H1 (cell line): Measurements from ENCODE around the gene LEKR1. TPM values are rescaled to one million over a fixed set of nuclear protein-coding genes. Genes with fewer than 3 reads are reported as not detected.

Experiments
- CTCF ChIA-PET: fragments of 300-600 bp; sonication (Branson Sonifier 250); formaldehyde crosslinking; loops from one replicate; lab custom pipeline; 2021; ENCODE audit not compliant: partially characterized antibody; lab: Charles Lee
- POLR2A ChIA-PET: fragments of 300-600 bp; sonication (Branson Sonifier 250); formaldehyde crosslinking; loops from one replicate; lab custom pipeline; 2021; ENCODE audit warnings: inconsistent platforms; ENCODE audit not compliant: partially characterized antibody; lab: Charles Lee
- DNase-seq, 2 experiments: peaks; one replicate each; pipeline versions ENCODE4 v3.0.0 to v3.0.0-alpha.2; 2010 to 2022; ENCODE audit warnings: low spot score in 2 of 2, low read depth in 1 of 2, mixed read lengths in 1 of 2
- FAIRE-seq: peaks from 2 replicates; lab custom pipeline; 2011; peaks lifted over from hg19 to GRCh38; lab: Jason Lieb, UNC
- H2AFZ ChIP-seq: 2 replicates; pipeline ENCODE4 v1.8.1; 2012; ENCODE audit warnings: low read length, inconsistent platforms
- H2AK5ac ChIP-seq: 2 replicates; pipeline ENCODE4 v1.6.1; 2013; ENCODE audit warnings: low read depth, low read length
- H2BK120ac ChIP-seq: replicated peaks from 2 replicates; pipeline ENCODE3; 2013; ENCODE audit warnings: low read depth, low read length, inconsistent platforms
- H2BK12ac ChIP-seq: 2 replicates; pipeline ENCODE4 v1.6.1; 2013; ENCODE audit warnings: low read depth, low read length
- H2BK15ac ChIP-seq: 2 replicates; pipeline ENCODE4 v1.6.1; 2013; ENCODE audit warnings: low read length
- H2BK20ac ChIP-seq: 2 replicates; pipeline ENCODE4 v1.6.1; 2013; ENCODE audit warnings: low read length
- H2BK5ac ChIP-seq: 2 replicates; pipeline ENCODE4 v1.6.1; 2013; ENCODE audit warnings: low read depth, low read length
- H3K14ac ChIP-seq: 2 replicates; pipeline ENCODE4 v1.6.1; 2013; ENCODE audit warnings: inconsistent platforms; ENCODE audit not compliant: insufficient read length
- H3K18ac ChIP-seq: 2 replicates; pipeline ENCODE4 v1.6.1; 2013; ENCODE audit warnings: low read length; ENCODE audit errors: extremely low read depth
- H3K23ac ChIP-seq: 2 replicates; pipeline ENCODE4 v1.6.1; 2013; ENCODE audit warnings: inconsistent platforms; ENCODE audit not compliant: insufficient read length
- H3K23me2 ChIP-seq: 2 replicates; pipeline ENCODE4 v1.6.1; 2013; ENCODE audit warnings: low read depth, low read length
- H3K27ac ChIP-seq: 2 replicates; pipeline ENCODE4 v1.6.1; 2011; ENCODE audit warnings: low read depth, low read length, inconsistent platforms
- H3K27me3 ChIP-seq, 4 experiments: replicated peaks in 1 of 4; 1 replicate in 1 of 4; 2 replicates in 3 of 4; pipeline versions ENCODE4 v1.6.1 to v1.8.1; 2011 to 2013; ENCODE audit warnings: low read length in 3 of 4, mild to moderate bottlenecking in 3 of 4, inconsistent platforms in 2 of 4, mixed read lengths in 2 of 4, moderate library complexity in 1 of 4; ENCODE audit not compliant: control insufficient read depth in 3 of 4, insufficient read depth in 3 of 4; ENCODE audit errors: extremely low read depth in 1 of 4
- H3K36me3 ChIP-seq, 4 experiments: 2 replicates each; pipeline versions ENCODE4 v1.6.1 to v1.8.1; 2011 to 2013; ENCODE audit warnings: mild to moderate bottlenecking in 4 of 4, low read length in 3 of 4, moderate library complexity in 2 of 4, control low read depth in 1 of 4, inconsistent platforms in 1 of 4; ENCODE audit not compliant: insufficient read depth in 4 of 4, control insufficient read depth in 2 of 4
- H3K4ac ChIP-seq: replicated peaks from 2 replicates; pipeline ENCODE3; 2013; ENCODE audit warnings: low read length, low read depth, mixed read lengths, inconsistent platforms; ENCODE audit not compliant: insufficient read length
- H3K4me1 ChIP-seq, 4 experiments: replicated peaks in 1 of 4; 1 replicate in 1 of 4; 2 replicates in 3 of 4; pipeline versions ENCODE4 v1.6.1 to v1.8.1; 2011 to 2013; ENCODE audit warnings: low read length in 3 of 4, inconsistent platforms in 2 of 4, mixed read lengths in 1 of 4; ENCODE audit not compliant: insufficient read depth in 4 of 4, control insufficient read depth in 3 of 4
- H3K4me2 ChIP-seq, 2 experiments: 2 replicates each; pipeline versions ENCODE4 v1.6.1 to v1.8.1; 2011 to 2013; ENCODE audit warnings: low read depth in 2 of 2, low read length in 2 of 2, control low read depth in 1 of 2, inconsistent platforms in 1 of 2, mild to moderate bottlenecking in 1 of 2; ENCODE audit not compliant: insufficient read depth in 1 of 2
- H3K4me3 ChIP-seq, 4 experiments: fragments of 200-600, 300-600 bp in 1 of 4; sonication (generic), shearing (Covaris generic), sonication (Bioruptor Twin) in 1 of 4; 2 replicates each; pipeline versions ENCODE4 v1.5.1 to v1.8.1; 2011 to 2016; ENCODE audit warnings: low read length in 4 of 4, low read depth in 3 of 4, control low read depth in 2 of 4, inconsistent platforms in 2 of 4, mild to moderate bottlenecking in 2 of 4, mixed read lengths in 1 of 4, moderate library complexity in 1 of 4; ENCODE audit not compliant: insufficient read depth in 2 of 4; ENCODE audit errors: extremely low read depth in 1 of 4
- H3K56ac ChIP-seq: replicated peaks from 2 replicates; pipeline ENCODE3; 2013; ENCODE audit warnings: low read depth, mild to moderate bottlenecking, mixed read lengths, low read length, inconsistent platforms; ENCODE audit not compliant: insufficient read length
- H3K79me1 ChIP-seq: 2 replicates; pipeline ENCODE4 v1.6.1; 2013; ENCODE audit warnings: low read depth, low read length, control low read depth
- H3K79me2 ChIP-seq, 2 experiments: 2 replicates each; pipeline versions ENCODE4 v1.6.1 to v1.8.1; 2012 to 2013; ENCODE audit warnings: low read length in 2 of 2, mild to moderate bottlenecking in 2 of 2, inconsistent platforms in 1 of 2; ENCODE audit not compliant: insufficient read depth in 2 of 2, control insufficient read depth in 1 of 2
- H3K9ac ChIP-seq, 4 experiments: replicated peaks in 1 of 4; 1 replicate in 1 of 4; 2 replicates in 3 of 4; pipeline versions ENCODE4 v1.6.1 to v1.8.1; 2011 to 2013; ENCODE audit warnings: low read depth in 3 of 4, low read length in 3 of 4, control low read depth in 2 of 4, mild to moderate bottlenecking in 2 of 4, moderate library complexity in 2 of 4, inconsistent platforms in 1 of 4; ENCODE audit errors: extremely low read depth in 1 of 4
- H3K9me3 ChIP-seq, 2 experiments: 2 replicates each; pipeline versions ENCODE4 v1.6.1 to v1.8.1; 2012 to 2013; ENCODE audit warnings: mild to moderate bottlenecking in 2 of 2, moderate library complexity in 2 of 2, control low read depth in 1 of 2, inconsistent platforms in 1 of 2, low read depth in 1 of 2, low read length in 1 of 2, mixed read lengths in 1 of 2; ENCODE audit not compliant: insufficient read depth in 2 of 2
- H4K20me1 ChIP-seq, 2 experiments: replicated peaks in 1 of 2; 2 replicates each; pipeline versions ENCODE3 to v1.8.1; 2011 to 2013; ENCODE audit warnings: inconsistent platforms in 2 of 2, low read length in 2 of 2, mild to moderate bottlenecking in 1 of 2; ENCODE audit not compliant: insufficient read depth in 2 of 2, control insufficient read depth in 1 of 2
- H4K5ac ChIP-seq: 2 replicates; pipeline ENCODE4 v1.6.1; 2013; ENCODE audit warnings: low read length, low read depth, mixed read lengths, inconsistent platforms; ENCODE audit not compliant: insufficient read length
- H4K8ac ChIP-seq: 2 replicates; pipeline ENCODE4 v1.8.0; 2013; ENCODE audit warnings: mild to moderate bottlenecking, moderate library complexity, low read length, inconsistent platforms; ENCODE audit not compliant: insufficient read depth; ENCODE audit errors: extremely low read depth
- H4K91ac ChIP-seq: replicated peaks from 2 replicates; pipeline ENCODE3; 2013; ENCODE audit warnings: low read length, mixed read lengths, inconsistent platforms; ENCODE audit not compliant: insufficient read length
- HDAC2 ChIP-seq, 2 experiments: fragments of 300-600 bp in 1 of 2; sonication (generic) in 1 of 2; IDR thresholded peaks; 2 replicates each; pipeline ENCODE4 v1.6.1; 2011 to 2012; ENCODE audit warnings: low read depth in 2 of 2, low read length in 2 of 2, mild to moderate bottlenecking in 2 of 2, moderate library complexity in 2 of 2, borderline replicate concordance in 1 of 2, inconsistent platforms in 1 of 2
- JUN ChIP-seq: IDR thresholded peaks from 2 replicates; pipeline ENCODE4 v1.6.1; 2011; ENCODE audit warnings: low read depth, mild to moderate bottlenecking, improper control_type of control experiment, low read length
- RFX5 ChIP-seq: IDR thresholded peaks from 2 replicates; pipeline ENCODE4 v1.6.1; 2011; ENCODE audit warnings: low read depth, low read length, improper control_type of control experiment, borderline replicate concordance
- SP4 ChIP-seq: IDR thresholded peaks from 2 replicates; pipeline ENCODE4 v1.6.1; 2012; ENCODE audit warnings: low read length, inconsistent platforms
- TEAD4 ChIP-seq: IDR thresholded peaks from 2 replicates; pipeline ENCODE4 v1.6.1; 2012; ENCODE audit warnings: low read depth, low read length, inconsistent platforms, mixed read lengths
- WGBS, 2 experiments: shearing (Covaris generic) in 1 of 2; methylation state at CpG; one replicate each; pipeline versions ENCODE4 v1.1.6 to v1.1.7; 2013 to 2015; ENCODE audit warnings: low lambda C conversion rate in 2 of 2, mixed read lengths in 2 of 2, inconsistent platforms in 1 of 2, low coverage in 1 of 2, missing lambda C conversion rate in 1 of 2; ENCODE audit not compliant: insufficient replicate concordance in 2 of 2, insufficient coverage in 1 of 2, insufficient read length in 1 of 2; ENCODE audit errors: extremely low coverage in 1 of 2, missing lambda C conversion rate in 1 of 2; 5-methylcytosine and 5-hydroxymethylcytosine counted together
- polyA plus RNA-seq, 7 experiments: library from polyadenylated mRNA; depleted of rRNA in 3 of 7; stranded (reverse) in 5 of 7; unstranded in 2 of 7; fragments of >200 nt in 5 of 7; fragments of 200-250 nt in 2 of 7; gene quantifications; 1 replicate in 5 of 7; 2 replicates in 1 of 7; 4 replicates in 1 of 7; pipeline versions ENCODE4 v1.2.1 to v1.2.3, GENCODE V29; 2011 to 2013; ENCODE audit warnings: missing spikeins in 2 of 7, mixed read lengths in 2 of 7
- total RNA-seq: library from RNA; stranded (reverse); fragmentation: NEBNext Ultra II Directional; extraction: Animal tissue kit (Norgen Biotek cat#: 25700); gene quantifications from 2 replicates; pipeline ENCODE4 v1.2.1, GENCODE V29; 2021
- TF ChIP-seq, protein P1 (sequence below): IDR thresholded peaks from 2 replicates; pipeline ENCODE4 v1.6.1; 2011; ENCODE audit warnings: low read depth, mild to moderate bottlenecking, low read length; ENCODE audit not compliant: insufficient read depth

LEKR1 gene
- total and polyA plus RNA-seq, 2 of the 8 experiments (the other 6 are each of a cell fraction or from before 2014, with no cell fraction given) = 0.08 TPM; not detected in 1

DNA sequence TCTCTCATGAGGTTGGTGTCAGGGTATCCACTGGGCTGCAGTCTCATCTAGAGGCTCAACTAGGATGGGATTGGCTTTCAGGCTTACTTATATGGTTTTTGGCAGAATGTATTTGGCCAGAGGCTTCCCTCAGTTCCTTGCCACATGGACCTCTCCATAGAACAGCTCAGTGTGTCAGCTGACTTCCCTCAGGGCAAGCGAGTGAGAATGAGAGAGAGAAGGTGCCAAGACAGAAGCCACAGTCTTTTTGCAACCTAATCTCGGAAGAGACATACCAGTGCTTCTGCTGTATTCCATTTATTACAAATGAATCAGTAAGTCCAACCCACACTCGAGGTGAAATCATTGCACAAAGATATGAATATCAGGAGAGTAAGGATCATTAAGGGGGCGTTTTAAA lies 204.6 kb downstream of the LEKR1 start (continued):
- no peak for TF ChIP-seq TEAD4

DNA sequence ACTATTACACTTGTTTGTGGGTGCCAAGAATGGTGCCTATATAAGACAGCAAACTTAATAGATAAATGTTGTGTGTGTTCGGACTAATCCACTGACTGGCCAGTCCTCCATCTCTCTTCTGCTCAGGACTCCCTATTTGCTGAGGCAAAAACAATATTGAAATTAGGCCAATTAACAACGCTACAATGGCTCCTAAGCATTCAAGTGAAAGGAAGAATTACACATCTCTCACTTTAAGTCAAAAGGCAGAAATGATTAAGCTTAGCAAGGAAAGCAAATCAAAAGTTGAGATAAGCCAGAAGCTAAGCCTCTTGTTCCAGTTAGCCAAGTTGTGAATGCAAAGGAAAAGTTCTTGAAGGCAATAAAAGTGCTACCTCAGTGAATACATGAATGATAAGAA lies 206.8 kb downstream of the LEKR1 start:
- Histone ChIP-seq H3K36me3 (no peaks in the 10 kb centered on the region), H3K18ac (no peak overlapping the region), H2BK15ac (no peak overlapping the region), H2AFZ (no peak overlapping the region), H3K9me3 (no peaks in the 10 kb centered on the region), H3K4me2 (no peak overlapping the region), H2BK20ac (no peak overlapping the region), H3K79me2 (no peaks in the 10 kb centered on the region), H2BK5ac (no peak overlapping the region), H3K27me3 (no peaks in the 10 kb centered on the region), H4K8ac (no peak overlapping the region), H3K4ac (no peak overlapping the region), H4K5ac (no peak overlapping the region), H4K20me1 (no peaks in the 10 kb centered on the region), H2BK12ac (no peak overlapping the region), H3K79me1 (no peaks in the 10 kb centered on the region), H4K91ac (no peak overlapping the region), H2AK5ac (no peak overlapping the region), H3K23me2 (no peaks in the 10 kb centered on the region), H3K27ac (no peak overlapping the region), H3K23ac (no peak overlapping the region), H3K14ac (no peak overlapping the region), H3K9ac (no peak overlapping the region), H3K4me1 (no peaks in the 10 kb centered on the region), H3K56ac (no peak overlapping the region), H2BK120ac (no peak overlapping the region), H3K4me3 (no peak overlapping the region)
- ChIA-PET POLR2A (no interaction called here), CTCF (no interaction called here)
- WGBS, 2 experiments = 68% methylated on average over 2 of the region's 2 CpGs; no CpG with 5 or more reads in 1 of the 2 experiments
- DNase-seq (no peak), FAIRE-seq (no peak)
- TF ChIP-seq RFX5 = no peak
- no peak for TF ChIP-seq HDAC2 (IDR thresholded peaks at IDR 0.05; ENCODE audit: borderline replicate concordance in 1 of 2, low read depth in 2 of 2, low read length in 2 of 2)
- TF ChIP-seq, protein P1, sequence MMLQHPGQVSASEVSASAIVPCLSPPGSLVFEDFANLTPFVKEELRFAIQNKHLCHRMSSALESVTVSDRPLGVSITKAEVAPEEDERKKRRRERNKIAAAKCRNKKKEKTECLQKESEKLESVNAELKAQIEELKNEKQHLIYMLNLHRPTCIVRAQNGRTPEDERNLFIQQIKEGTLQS = no peak
- no peak for TF ChIP-seq SP4
- TF ChIP-seq JUN = no peak
